ENCODE data around the gene BHMT2.
A peak's percentile ranks its signal among the peaks of the same experiment; 100 is the strongest.

BHMT2 gene, protein sequence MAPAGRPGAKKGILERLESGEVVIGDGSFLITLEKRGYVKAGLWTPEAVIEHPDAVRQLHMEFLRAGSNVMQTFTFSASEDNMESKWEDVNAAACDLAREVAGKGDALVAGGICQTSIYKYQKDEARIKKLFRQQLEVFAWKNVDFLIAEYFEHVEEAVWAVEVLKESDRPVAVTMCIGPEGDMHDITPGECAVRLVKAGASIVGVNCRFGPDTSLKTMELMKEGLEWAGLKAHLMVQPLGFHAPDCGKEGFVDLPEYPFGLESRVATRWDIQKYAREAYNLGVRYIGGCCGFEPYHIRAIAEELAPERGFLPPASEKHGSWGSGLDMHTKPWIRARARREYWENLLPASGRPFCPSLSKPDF

DNA sequence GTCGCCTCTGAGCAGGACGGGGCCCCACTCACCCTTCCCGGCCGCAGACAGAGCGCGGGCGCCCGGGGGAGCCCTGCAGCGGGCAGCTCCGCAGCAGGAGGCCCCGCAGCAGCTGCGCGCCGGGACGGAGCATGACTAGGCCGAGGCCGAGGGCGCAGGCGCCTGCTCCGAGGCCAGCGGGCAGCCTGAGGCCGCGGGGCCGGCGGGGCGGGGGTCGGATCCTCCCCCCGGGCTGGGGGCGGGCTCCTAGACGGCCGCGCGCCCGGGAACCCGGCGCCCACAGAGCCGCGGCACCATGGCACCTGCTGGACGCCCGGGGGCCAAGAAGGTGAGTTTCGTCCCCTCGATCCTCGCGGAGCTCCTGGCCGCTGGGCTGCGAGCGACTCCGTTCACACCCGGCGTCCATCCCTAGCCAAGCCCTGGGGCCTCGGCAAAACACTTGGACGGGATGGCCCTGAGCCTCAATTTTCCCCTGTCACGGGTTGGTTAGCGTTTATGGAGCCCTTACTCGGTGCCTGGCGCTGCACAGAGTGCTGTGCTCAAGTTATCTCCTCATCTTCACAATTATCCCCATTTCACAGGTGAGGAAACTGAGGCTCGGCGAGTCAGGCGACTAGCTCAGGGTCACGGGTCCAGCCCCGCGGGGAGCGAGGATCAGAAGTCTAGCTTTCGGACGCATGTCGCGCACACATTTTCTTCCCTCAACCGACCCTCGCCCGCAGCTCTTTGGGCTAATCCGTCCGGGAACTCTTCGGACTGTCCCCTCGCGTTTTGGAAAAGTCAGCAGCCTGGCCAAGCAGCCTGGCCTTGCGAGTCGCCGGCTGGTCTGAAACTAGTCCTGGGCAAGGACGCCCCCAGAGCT, at the start of gene BHMT2, which contains the start of gene DMGDH:
Gene BHMT2 (plus strand): TSS at position 280 of the 862 bp plus-strand sequence. CDS start 16 bp downstream, at position 296.
Gene DMGDH (minus strand): TSS at position 187 of the 862 bp plus-strand sequence. CDS start 54 bp downstream, at position 133.
- DNase-seq, result no peak

DNA sequence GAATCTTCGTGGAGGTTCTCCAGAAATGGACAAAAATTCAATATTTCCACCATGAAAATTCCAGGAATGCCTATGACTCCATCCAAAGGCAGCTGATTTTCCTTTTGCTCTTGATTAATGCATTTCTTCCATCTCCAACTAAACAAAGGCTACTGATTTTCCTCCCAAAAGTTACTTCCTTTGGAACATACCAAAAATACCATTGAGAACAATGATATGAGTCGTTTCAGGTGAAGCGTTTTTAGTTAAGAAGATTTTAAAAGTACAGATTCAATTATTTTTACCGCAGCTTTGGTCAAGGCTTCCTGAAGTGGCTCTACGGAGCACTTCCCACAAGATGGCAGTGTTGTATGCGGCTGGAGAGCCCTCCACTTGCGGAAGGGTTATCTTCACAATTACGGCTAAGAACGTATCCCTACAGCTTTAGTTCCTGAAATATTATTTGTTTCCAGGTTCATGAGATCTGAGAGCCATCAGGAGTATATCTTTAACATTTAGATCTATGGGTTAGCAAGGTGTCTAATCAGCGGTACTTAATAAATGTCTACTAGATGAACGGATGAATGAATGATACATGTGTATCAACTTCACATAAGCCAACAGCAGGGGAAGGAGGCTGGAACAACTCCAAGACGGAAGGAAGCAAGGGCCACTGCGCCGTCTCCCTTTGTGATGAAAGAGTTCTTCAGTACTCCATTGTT, 48.6 kb upstream of the BHMT2 start:
- DNase-seq, result peak; percentile 15 to 25

DNA sequence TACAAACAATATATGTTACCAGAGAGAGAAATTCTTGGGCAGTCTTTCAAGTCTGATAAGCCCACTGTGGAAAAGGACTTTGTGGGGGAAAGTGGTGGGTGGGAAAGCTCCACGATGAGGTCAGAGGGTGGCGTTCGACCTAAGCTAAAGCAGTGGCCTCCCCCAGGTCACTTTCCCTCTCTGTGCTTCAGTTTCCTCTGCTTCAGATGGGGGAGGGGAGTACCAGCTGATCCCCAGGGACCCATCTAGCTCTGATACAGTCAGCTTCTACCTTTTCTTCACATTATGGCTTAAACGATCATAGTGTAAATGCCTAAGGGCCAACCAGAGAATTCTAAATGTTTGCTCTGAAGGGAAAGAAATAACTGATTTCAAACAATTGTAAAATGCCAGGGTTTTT, 47.8 kb upstream of the BHMT2 start:
- no peak for DNase-seq

DNA sequence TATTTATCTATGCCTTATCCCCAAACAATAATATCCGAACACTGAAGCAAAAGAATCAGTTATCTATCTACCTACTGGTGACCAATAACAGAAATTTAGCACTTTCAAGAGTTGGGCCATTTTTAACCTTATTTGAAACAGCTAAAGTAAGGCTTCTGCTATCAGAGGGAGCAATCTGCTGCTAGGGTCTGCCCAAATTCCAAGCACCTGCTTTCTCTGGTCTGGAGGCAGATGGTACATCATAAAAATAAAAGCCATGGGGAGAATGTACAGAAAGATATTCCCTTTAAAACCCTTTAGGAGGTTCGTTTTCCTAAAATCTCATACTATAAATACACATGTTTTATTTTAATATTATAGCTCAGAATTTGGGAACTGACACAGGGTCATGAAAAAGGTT, 46.8 kb upstream of the BHMT2 start:
- no peak for DNase-seq

DNA sequence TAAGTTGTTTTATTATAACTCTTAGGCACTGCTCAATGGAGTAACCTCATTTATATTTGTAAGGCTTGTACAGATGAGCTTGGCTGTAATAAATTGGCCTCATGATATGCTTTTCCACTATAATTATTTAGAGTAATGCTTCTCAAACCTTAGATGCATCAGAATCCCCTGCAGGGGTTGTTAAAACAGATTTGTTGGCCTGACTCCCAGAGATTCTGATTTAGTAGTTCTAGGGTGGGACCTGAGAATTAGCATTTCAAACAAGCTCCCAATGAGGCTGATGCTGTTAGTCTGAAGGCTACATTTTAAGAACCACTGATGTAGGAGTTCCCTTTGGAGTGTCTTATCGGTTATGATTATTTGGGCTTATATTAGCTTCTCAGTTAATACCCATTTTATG, 46.2 kb upstream of the BHMT2 start:
- no peak for DNase-seq

DNA sequence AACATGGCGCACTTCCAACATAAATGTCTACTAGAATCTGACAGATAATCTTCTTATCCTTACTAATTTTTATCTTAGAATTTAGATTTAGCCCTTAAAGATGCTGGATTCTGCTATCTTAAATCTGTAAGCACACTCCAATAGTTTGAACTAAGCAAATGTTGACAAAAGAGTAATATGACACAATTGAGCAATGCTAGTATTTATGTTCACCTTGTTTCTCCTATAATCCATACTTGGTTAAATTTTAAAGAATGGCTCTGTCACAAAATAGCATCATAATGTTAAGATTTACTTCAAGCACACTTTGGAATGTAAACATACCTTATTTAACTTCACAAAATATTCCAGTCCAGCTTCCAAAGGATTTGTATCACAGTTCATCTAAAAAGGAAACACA, 45.6 kb upstream of the BHMT2 start:
- no peak for DNase-seq

DNA sequence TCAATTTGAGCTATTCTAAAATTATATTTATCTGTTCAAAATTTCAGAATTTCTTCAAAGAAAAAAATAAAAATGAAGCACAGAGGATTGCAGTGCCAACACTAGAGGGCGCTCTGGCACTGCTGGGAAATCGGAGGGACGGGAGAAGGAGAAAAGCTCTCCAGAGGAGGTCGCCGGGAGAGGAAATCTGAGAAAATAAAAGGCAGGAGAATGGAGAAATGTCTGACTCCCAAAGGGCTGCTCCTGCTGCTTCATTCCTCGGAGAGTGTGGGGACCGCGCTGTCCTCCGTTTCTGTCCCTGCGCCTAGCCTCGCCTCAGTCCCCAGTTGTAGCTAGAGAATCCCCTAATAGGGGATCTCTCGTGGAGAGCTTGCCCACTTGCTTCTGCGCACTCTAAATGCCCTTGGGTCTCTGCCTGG, 44.5 kb upstream of the BHMT2 start:
- peak; percentile 8 to 43 for DNase-seq

DNA sequence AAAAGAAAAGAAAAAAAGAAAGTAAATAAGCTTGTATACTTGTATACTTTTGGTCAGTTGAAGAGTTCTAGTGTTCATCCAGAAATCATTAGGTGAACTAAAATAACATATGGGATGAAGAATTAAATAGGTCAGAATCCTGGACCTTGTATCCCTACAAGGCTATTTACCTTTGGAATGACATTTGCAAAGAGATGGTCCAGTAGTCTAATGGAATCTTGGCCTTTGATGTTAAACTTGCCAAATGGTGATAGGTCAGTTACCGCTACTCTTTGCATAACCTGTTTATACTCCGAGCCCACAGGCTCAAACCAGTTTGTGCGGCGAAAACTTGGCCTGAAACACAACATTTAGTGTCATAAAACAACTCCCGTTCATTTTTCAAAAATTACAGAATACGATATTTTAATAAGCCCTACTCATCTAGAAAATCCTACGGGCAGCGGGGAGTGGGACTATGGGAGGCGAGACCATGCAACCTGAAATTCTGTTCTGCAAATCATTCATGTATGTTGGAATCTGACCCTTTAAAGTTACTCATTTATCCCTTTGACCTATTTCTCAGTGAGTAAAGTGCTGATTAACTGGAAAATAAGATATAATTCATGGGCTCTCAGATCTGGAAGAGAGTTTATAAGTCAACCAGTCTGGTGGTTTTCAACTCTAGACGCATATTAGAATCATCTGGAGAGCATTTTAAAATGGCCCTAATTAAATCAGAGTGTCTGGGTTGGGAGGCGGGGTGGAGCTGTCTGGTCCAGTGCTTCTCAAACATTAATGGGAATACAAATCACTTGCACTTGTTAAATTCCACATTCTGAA, 38.7 kb upstream of the BHMT2 start:
- no peak for DNase-seq

DNA sequence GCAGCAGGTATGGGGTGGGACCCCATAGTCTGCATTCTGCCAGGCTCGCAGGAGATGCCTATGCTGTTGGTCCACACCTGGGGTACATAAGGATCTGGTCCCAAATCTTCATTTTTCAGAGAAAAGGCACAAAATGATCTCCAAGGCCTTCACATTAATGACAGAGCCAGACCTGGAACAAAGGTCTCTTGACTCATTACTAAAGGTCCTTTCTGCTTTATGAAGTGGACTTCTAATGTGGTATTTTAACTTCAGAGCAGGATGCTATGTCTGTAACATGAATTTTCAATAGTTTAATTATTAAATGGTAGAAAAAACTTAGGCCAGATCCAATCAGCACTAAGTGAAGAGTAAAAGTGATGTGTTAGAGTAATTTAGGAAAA, 38.1 kb upstream of the BHMT2 start:
- no peak for DNase-seq

DNA sequence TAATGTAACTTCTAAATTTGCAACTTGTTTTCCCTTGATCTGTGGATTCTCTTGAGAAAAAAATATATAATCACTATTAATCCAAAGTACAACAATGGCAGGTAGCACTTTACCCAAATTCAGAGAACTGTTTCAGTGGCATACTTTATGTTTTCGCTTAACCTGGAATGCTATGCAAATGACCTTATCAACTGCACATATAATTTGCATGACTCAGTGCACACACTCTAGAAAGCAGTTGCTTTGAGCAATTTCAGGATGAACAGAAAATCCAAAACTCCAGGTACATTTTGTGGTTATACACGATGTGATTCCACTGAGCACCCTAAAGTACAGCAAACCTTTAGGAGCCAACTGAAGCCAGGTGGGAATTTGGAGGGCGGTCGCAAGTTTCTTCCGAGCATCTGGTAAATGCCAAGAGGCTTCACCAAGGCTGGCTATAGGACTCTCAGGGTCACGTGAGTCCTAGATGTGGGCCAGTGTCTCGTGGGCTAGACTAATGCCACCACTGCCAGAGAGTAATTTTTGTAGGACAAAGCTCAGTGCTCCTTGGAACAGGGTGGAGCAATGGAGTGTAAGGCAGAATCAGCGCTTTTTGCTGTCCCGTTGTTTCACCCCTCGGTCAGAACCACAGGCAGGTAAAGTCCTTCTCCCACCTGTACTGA, 37.4 kb upstream of the BHMT2 start:
- no peak for DNase-seq

DNA sequence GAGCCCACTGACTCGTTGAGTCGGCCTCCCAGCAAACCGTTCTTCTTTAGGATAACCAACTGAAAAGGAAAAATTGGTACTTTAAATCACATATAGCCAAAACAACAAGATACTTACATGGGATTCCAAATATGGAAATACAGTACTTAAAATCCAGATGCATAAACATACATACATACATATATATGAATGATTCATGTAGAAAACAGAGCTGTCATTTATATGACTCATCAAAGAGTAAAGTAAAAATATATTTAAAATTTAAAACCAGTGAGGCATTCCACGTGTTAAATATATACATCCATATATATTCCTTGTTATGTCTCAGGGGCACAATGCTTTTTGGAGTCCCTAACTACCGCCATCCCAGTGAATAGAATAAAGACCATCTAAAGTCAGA, 36.8 kb upstream of the BHMT2 start:
- no peak for DNase-seq

DNA sequence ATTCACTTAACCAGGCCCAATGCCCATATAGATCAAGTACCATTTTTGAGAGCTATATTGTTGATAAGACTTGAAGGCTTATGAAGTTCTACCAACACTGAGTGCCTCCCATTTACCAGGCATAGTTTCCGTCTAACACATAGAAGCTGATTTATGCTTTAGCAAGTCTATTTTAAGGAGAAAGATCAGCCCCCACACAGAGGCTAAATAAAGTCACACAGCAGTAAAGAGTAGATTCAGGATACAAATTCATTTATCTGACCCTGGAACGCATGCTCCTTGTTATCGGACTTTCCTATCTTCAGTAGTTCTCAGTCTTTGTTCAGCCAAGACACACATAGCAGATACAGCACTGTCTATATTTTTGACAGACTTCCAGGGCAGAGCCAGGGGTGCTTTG, 34.3 kb upstream of the BHMT2 start:
- DNase-seq, result no peak

DNA sequence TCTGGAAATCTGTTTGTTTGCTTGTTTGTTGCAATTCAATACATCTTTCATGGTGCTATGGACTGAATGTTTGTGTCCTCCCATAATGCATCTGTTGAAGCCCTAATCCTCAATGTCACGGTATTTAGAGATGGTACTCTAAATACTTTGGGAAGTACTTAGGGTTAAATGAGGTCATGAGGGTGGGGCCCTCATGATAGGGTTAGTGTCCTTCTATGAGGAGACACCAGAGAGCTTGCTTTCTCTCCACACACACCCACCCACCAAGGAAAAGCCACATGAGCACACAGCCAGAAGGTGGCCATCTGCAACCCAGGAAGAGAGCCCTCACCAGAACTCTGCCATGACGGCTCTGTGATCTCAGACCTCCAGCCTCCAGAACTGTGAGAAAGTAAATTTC, 32.8 kb upstream of the BHMT2 start:
- DNase-seq, result no peak

DNA sequence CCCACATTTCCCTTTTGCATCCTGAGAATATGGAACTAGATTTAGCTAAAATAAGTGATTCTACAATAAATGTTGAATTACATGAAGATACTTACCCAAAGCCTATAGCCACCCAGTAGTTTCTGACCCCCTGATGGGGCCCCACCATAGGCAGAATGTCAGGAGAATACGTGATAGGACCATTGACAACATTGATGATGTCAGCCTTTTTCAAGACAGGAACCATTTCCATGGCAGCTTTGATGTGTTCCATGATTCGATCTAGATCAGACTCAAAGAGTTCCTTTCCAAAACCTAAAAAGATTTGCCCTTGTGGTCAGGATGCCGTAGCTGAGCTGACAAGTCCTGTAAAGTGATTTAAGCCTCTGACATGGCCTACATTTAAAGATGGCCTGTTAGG, 27.4 kb upstream of the BHMT2 start:
- DNase-seq, result no peak

DNA sequence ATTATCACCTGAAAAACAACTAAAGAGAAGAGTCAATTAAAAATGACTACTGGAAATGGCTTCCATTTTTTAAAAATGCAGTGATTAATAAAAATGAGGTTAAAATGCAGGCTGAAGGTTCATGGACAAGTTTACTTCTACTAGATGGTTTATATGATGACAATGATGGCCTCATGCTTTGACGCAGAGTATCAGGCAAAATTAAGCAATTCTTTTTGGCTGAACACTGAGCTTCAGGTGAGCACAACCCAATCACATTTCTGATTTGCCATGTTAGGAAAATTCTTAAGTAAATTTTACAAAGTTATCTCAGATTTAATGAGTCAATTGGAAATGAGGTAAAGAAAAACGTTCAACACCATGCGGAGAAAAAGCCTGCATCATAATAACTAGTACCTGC, 22.4 kb upstream of the BHMT2 start:
- DNase-seq, result no peak

DNA sequence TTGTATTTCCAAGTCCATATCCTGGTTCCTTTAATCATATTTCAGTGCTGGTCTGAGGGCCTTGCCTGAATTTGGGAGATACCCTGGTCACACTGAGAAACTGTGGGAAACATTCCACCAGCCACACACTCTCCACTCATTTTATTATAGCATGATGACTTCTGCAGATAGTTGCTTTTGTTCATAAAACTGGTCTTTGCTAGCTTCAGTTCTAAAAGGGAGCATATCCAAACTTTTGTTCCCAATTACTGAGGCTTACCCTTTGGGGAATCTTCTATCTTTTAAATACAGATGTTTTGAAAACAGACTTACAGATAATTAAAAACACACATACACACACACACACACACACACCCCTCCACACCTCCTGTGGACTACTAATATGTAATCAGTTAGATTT, 21.1 kb upstream of the BHMT2 start:
- DNase-seq, result no peak

DNA sequence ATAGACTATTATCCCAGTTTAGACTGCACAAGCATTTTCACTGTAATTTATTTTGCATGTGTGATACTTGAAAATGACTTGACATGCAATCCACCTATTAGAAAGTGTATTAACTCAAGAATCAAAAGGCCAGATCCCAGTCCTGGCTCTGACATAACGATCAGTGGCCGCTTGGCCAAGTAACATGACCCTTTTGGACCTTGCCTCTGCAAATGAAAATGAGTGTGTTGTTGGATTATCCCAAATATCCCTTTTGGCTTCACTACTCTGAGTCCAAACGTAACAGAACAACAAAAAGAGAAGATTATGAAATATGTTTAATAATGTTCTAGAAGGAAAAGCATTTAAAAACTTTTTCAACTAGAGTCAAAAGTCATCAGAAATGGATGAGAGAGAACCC, 19.1 kb upstream of the BHMT2 start:
- no peak for DNase-seq

DNA sequence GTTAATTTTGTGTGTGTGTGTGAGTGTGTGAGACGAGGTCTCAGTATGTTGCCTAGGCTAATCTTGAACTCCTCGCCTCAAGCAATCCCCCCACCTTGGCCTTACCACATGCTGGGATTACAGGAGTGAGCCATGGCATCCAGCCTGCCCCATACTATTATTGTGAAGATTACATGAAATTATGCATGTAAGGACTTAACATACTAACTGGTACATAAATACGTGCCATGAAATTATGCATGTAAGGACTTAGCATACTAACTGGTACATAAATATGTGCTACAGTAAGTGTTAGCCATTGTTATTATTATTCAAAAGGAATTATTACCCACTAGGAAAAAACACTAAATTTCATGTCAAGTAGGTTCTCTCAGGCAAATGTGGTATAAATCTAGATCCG, 16.2 kb upstream of the BHMT2 start:
- no peak for DNase-seq

DNA sequence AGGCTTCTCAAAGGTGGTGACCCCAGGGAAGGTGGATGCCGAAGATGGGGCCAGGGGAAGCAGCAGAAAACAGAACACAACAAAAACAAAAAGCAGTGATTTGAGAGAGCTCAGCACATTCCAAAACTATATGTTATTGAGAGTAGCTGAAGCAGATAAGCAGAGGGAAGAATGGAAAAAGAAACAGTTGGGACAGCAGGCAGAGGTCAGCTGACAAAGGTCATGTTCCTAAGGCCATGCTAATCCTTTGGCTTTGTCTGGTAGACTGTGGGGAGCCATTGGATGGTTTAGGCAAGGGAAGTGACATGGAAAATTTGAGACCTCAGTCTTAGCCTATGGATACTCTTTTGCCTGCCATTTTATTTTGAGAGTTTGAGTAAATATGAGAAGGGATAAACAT, 14.6 kb upstream of the BHMT2 start:
- DNase-seq, result no peak

DNA sequence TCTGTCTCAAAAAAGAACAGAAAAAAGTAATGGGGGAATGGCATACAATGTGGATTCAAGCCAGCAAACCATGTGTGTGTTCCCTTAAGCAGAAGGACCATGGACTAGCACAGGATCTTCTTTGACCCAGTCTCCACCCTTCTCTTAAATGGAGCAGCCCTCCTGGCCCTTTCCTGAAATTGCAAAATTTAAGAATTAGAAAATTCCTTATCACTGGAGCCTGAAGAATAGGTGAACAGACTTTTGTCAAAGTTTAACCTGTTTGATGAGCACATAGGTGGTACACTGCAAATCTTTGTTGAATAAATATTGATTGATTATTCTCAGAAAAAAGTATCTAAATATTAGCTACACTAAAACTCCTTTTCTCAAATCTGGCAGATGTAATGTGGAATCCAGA, 12.7 kb upstream of the BHMT2 start:
- DNase-seq, result no peak

DNA sequence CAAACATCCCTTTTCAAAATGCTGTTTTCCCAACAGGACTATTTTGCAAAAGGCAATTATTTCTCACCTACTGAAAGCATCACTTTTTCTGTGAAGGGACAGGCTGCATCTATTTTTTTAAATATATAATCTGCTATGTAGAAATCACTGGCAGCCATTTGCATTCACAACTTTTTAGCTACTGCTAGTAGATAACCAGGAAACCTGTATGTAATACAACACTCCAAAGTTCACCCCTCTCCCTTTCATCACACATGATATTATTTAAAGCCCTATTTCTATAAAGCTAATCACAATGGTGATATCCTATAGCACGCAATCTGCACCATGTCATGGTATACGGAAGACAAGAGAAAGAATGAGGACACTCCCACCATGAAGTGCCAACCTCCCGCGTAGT, 9.9 kb upstream of the BHMT2 start:
- DNase-seq, result no peak

DNA sequence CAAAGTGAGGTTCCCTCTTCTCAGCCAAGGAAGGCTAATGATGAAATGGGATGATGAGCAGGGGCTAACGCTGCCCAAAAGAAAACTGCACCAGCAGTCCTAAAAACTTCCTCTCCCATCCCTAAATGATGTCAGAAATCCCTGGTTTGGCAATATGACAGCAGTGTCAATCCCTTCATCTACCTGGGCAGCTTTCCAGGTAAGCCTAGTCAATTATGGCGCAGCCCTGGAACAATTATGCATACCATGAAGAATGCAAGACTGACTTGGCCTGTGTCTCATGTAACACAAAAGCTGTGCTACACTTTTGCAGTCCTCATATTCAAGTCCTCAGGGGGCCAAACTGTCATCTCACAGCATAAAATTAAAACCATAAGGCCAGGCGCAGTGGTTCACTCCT, 7.1 kb upstream of the BHMT2 start:
- no peak for DNase-seq
